GM23338 (cell line): ENCODE results near the gene NPB. TPM values are rescaled to one million over a fixed set of nuclear protein-coding genes. Genes with fewer than 3 reads are reported as not detected.

Experiments
- ATAC-seq: fragments of 200-7000 bp; cut with Tn5 transposase; 3 replicates; pipeline ENCODE4 v1.9.1; 2020
- DNase-seq: peaks from one replicate; pipeline ENCODE4 v3.0.0-alpha.2; 2015; ENCODE audit warnings: low spot score
- H2AFZ ChIP-seq: fragments of 200-600 bp; sonication (generic); 2 replicates; pipeline ENCODE4 v1.8.0; 2016; ENCODE audit warnings: antibody characterized with exemption, mild to moderate bottlenecking, moderate library complexity
- H3F3A ChIP-seq: fragments of 200-600 bp; sonication (generic); replicated peaks from 2 replicates; pipeline ENCODE4 v1.8.0; 2017; ENCODE audit warnings: antibody characterized with exemption, mixed run types, low read depth
- H3K27ac ChIP-seq: fragments of 200-600 bp; sonication (generic); 2 replicates; pipeline ENCODE4 v1.6.1; 2016; ENCODE audit warnings: low read depth
- H3K27me3 ChIP-seq: fragments of 200-600 bp; sonication (generic); 2 replicates; pipeline ENCODE4 v1.8.0; 2016; ENCODE audit warnings: mild to moderate bottlenecking, mixed run types, moderate library complexity; ENCODE audit not compliant: insufficient read depth
- H3K36me3 ChIP-seq: fragments of 200-600 bp; sonication (generic); 2 replicates; pipeline ENCODE4 v1.8.0; 2016; ENCODE audit warnings: mild to moderate bottlenecking; ENCODE audit not compliant: insufficient read depth
- H3K4me1 ChIP-seq: fragments of 200-600 bp; sonication (generic); 2 replicates; pipeline ENCODE4 v1.8.0; 2016; ENCODE audit warnings: mild to moderate bottlenecking, moderate library complexity; ENCODE audit not compliant: insufficient read depth
- H3K4me2 ChIP-seq: fragments of 200-600 bp; sonication (generic); 2 replicates; pipeline ENCODE4 v1.7.1; 2017; ENCODE audit warnings: mixed run types
- H3K4me3 ChIP-seq: fragments of 200-600 bp; sonication (generic); 2 replicates; pipeline ENCODE4 v1.6.1; 2016; ENCODE audit warnings: mixed run types
- H3K79me2 ChIP-seq: fragments of 200-600 bp; sonication (generic); replicated peaks from 2 replicates; pipeline ENCODE4 v1.8.0; 2017; ENCODE audit warnings: mild to moderate bottlenecking; ENCODE audit not compliant: insufficient read depth
- H3K9me2 ChIP-seq: fragments of 200-600 bp; sonication (generic); 2 replicates; pipeline ENCODE4 v1.8.0; 2017; ENCODE audit not compliant: insufficient read depth
- H4K20me1 ChIP-seq: fragments of 200-600 bp; sonication (generic); replicated peaks from 2 replicates; pipeline ENCODE4 v1.8.0; 2017; ENCODE audit warnings: mild to moderate bottlenecking; ENCODE audit not compliant: insufficient read depth
- H3K27ac Mint-ChIP-seq: 2 replicates; pipeline ENCODE4 v1.8.0; 2020; ENCODE audit warnings: inconsistent platforms, mild to moderate bottlenecking, moderate library complexity, mixed read lengths
- H3K27me3 Mint-ChIP-seq: 3 replicates; pipeline ENCODE4 v1.8.0; 2022; ENCODE audit warnings: low read depth, mild to moderate bottlenecking, moderate library complexity, mixed read lengths, inconsistent platforms; ENCODE audit not compliant: insufficient read depth, poor library complexity
- H3K36me3 Mint-ChIP-seq: 3 replicates; pipeline ENCODE4 v1.8.0; 2021; ENCODE audit warnings: low read depth, mild to moderate bottlenecking, inconsistent platforms, moderate library complexity, mixed read lengths
- H3K4me1 Mint-ChIP-seq: 3 replicates; pipeline ENCODE4 v1.8.0; 2020; ENCODE audit warnings: mild to moderate bottlenecking, inconsistent platforms, mixed read lengths
- H3K4me3 Mint-ChIP-seq: 3 replicates; pipeline ENCODE4 v1.8.0; 2021; ENCODE audit warnings: moderate library complexity, mild to moderate bottlenecking, inconsistent platforms, mixed read lengths
- H3K9me3 Mint-ChIP-seq: 3 replicates; pipeline ENCODE4 v1.8.0; 2020; ENCODE audit warnings: moderate library complexity, mild to moderate bottlenecking, inconsistent platforms, mixed read lengths
- CREB1 ChIP-seq: fragments of 250-450 bp; sonication (Bioruptor Pico); IDR thresholded peaks from 2 replicates; pipeline ENCODE4 v1.5.0; 2020; ENCODE audit warnings: low read depth, mild to moderate bottlenecking, moderate library complexity
- ETS1 ChIP-seq: IDR thresholded peaks from 2 replicates; pipeline ENCODE4 v1.6.1; 2016; ENCODE audit warnings: antibody characterized with exemption
- EZH2 ChIP-seq: fragments of 200-600 bp; sonication (generic); IDR thresholded peaks from one replicate; pipeline ENCODE4 v1.8.0; 2017; ENCODE audit warnings: antibody characterized with exemption, mild to moderate bottlenecking, low read depth; ENCODE audit not compliant: unreplicated experiment
- EZH2phosphoT487 ChIP-seq: fragments of 200-600 bp; sonication (generic); IDR thresholded peaks from one replicate; pipeline ENCODE4 v1.8.1; 2018; ENCODE audit warnings: antibody characterized with exemption; ENCODE audit not compliant: unreplicated experiment
- NANOG ChIP-seq: IDR thresholded peaks from 2 replicates; pipeline ENCODE4 v1.6.1; 2016; ENCODE audit warnings: antibody characterized with exemption, borderline replicate concordance
- REST ChIP-seq: IDR thresholded peaks from one replicate; pipeline ENCODE4 v1.6.1; 2018; ENCODE audit warnings: antibody characterized with exemption; ENCODE audit not compliant: unreplicated experiment
- STAT1 ChIP-seq: IDR thresholded peaks from one replicate; pipeline ENCODE4 v1.6.1; 2016; ENCODE audit warnings: antibody characterized with exemption; ENCODE audit not compliant: unreplicated experiment
- ZNF114 ChIP-seq: fragments of 250-450 bp; sonication (Bioruptor Pico); IDR thresholded peaks from 2 replicates; pipeline ENCODE4 v1.5.0; 2020; ENCODE audit warnings: mild to moderate bottlenecking, moderate library complexity
- ZNF331 ChIP-seq: fragments of 250-450 bp; sonication (Bioruptor Pico); IDR thresholded peaks from 2 replicates; pipeline ENCODE4 v1.5.0; 2020; ENCODE audit warnings: low read depth, mild to moderate bottlenecking, moderate library complexity
- polyA plus RNA-seq: library from polyadenylated mRNA; unstranded; fragments of >200 nt; fragmentation: Nextera tagmentation; extraction: Ambion mirVana; gene quantifications from 2 replicates; pipeline ENCODE4 v1.2.1, GENCODE V29; 2016
- total RNA-seq: library from RNA; depleted of rRNA; stranded (reverse); fragments of >200 nt; shearing (Covaris generic); gene quantifications from 2 replicates; pipeline ENCODE4 v1.2.3, GENCODE V29; 2014

Gene NPB
- total and polyA plus RNA-seq, 2 experiments from 2014 or later, result 3.6 to 3.8 TPM

- TF ChIP-seq REST (no peak), EZH2 (no peak), NANOG (no peak), EZH2phosphoT487 (no peak), ZNF114 (CRISPR knock-in tag) (no peak), ETS1 (no peak), ZNF331 (CRISPR knock-in tag) (no peak)
These were observed 10.6 kb downstream of the NPB start (continued) for GRCh38 chr17:81912441-81913309.

- Histone ChIP-seq H3K79me2 (peaks cover 19% of the 10 kb centered on the region), H3K9me2 (no peaks in the 10 kb centered on the region), H3F3A (peaks cover 41% of the 10 kb centered on the region), H3K4me3 (no peak overlapping the region), H2AFZ (no peak overlapping the region), H4K20me1 (peaks cover 9% of the 10 kb centered on the region), H3K36me3 (no peaks in the 10 kb centered on the region), H3K27ac (no peak overlapping the region), H3K4me2 (no peak overlapping the region), H3K27me3 (no peaks in the 10 kb centered on the region), H3K4me1 (peaks cover 17% of the 10 kb centered on the region)
- no peak for DNase-seq
- peaks cover 13% of the 10 kb centered on the region for H3K4me1 Mint-ChIP-seq
- peaks cover 39% of the 10 kb centered on the region for H3K36me3 Mint-ChIP-seq
- H3K27me3 Mint-ChIP-seq, result peaks cover 28% of the 10 kb centered on the region
- no peaks in the 10 kb centered on the region for H3K9me3 Mint-ChIP-seq
- TF ChIP-seq STAT1, result no peak
- no peak for TF ChIP-seq CREB1 (CRISPR knock-in tag)
- TF ChIP-seq ETS1, result no peak
- no peak for TF ChIP-seq NANOG
- TF ChIP-seq ZNF114 (CRISPR knock-in tag), result no peak
- TF ChIP-seq EZH2, result no peak
- no peak overlapping the region for H3K27ac Mint-ChIP-seq
- no peak for ATAC-seq
- H3K4me3 Mint-ChIP-seq, result no peak overlapping the region; the same call in 2 of the 3 replicates
These were observed 11.5 kb downstream of the NPB start for GRCh38 chr17:81913394-81914102.
